ENCODE data around the gene SFMBT1.

GRCh38 chr3:52880047-52880446 is 165.8 kb downstream of the SFMBT1 start:
- TF ChIP-seq POLR2A (IDR thresholded peaks at IDR 0.05) (no peak), CTCF (IDR thresholded peaks at IDR 0.05) (no peak)
